Rectal smooth muscle tissue (tissue), 1 donor: ENCODE data around the gene SEPHS2.

Source experiments
- H3K27ac ChIP-seq: one replicate; pipeline ENCODE4 v1.7.0; 2013; ENCODE audit warnings: low read depth, low read length, inconsistent platforms
- H3K27me3 ChIP-seq: one replicate; pipeline ENCODE4 v1.7.0; 2013; ENCODE audit warnings: low read length; ENCODE audit not compliant: control insufficient read depth, insufficient read depth
- H3K36me3 ChIP-seq: one replicate; pipeline ENCODE4 v1.7.0; 2013; ENCODE audit warnings: low read length; ENCODE audit not compliant: control insufficient read depth, insufficient read depth
- H3K4me1 ChIP-seq: one replicate; pipeline ENCODE4 v1.7.0; 2013; ENCODE audit warnings: low read length; ENCODE audit not compliant: control insufficient read depth, insufficient read depth
- H3K4me3 ChIP-seq: one replicate; pipeline ENCODE4 v1.7.0; 2013; ENCODE audit warnings: low read length
- H3K9ac ChIP-seq: one replicate; pipeline ENCODE4 v1.7.0; 2013; ENCODE audit warnings: low read length

SEPHS2 gene

GRCh38 chr16:30416624-30417528, 28.8 kb downstream of the SEPHS2 start:
- peak overlapping the region; percentile 82 for H3K27ac ChIP-seq
- peak overlapping the region; percentile 53 for H3K9ac ChIP-seq
- no peaks in the 10 kb centered on the region for H3K27me3 ChIP-seq
- H3K4me3 ChIP-seq, result peak overlapping the region; percentile 66
- no peaks in the 10 kb centered on the region for H3K4me1 ChIP-seq
- H3K36me3 ChIP-seq, result peaks cover 16% of the 10 kb centered on the region

GRCh38 chr16:30416047-30416603, 29.5 kb downstream of the SEPHS2 start:
- Histone ChIP-seq H3K36me3 (peaks cover 20% of the 10 kb centered on the region), H3K27me3 (no peaks in the 10 kb centered on the region), H3K4me3 (no peak overlapping the region), H3K4me1 (no peaks in the 10 kb centered on the region), H3K9ac (no peak overlapping the region), H3K27ac (no peak overlapping the region)

DNA sequence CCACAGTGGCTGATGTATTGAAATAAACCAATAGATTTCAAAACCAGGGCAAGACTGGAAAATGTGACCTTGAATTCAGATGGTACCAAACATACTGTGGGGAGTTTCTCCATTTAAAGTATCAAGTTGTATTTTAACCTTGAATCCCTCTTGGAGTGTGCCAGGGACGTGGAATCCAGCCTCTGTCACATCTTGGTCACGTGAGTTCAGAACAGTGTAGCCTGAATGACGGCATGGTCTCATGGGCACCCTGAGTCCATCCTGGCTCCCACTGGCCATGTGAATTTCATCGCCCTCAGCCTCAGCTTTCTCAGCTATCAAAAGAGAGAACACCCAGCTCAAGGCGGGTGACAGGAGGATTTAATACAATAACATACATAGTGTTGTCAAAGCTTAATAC, 31.5 kb downstream of the SEPHS2 start:
- Histone ChIP-seq H3K9ac (no peak overlapping the region), H3K27me3 (no peaks in the 10 kb centered on the region), H3K4me1 (peaks cover 6% of the 10 kb centered on the region), H3K4me3 (no peak overlapping the region), H3K36me3 (peaks cover 16% of the 10 kb centered on the region), H3K27ac (no peak overlapping the region)

DNA sequence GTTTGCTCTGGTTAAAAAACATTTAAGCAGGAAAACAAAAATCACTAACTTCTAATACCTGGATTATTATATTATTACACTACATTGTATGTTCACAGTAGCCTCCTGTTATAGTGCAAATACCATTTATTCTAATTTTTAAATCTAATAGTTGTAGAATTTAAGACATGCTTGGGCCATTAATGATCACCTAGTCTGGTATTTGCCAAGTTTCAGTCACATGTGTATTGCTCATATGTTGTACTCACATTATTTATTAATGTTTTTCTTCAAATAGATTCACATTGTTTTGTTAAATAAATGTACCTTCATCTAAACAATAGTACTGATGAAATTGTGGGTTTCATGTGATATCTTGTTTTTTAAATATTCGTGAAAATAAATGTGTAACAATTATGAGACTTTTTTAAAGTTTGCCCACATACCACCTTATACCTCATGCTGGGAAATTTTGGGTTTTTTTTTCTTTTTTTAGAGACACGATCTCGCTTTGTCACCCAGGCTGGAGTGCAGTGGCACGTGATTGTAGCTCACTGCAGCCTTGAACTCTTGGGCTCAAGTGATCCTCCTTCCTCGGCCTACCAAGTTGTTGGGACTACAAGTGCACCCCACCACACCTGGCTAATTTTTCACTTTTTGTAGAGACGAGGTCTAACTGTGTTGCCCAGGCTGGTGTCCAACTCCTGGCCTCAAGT, 32.4 kb downstream of the SEPHS2 start:
- no peaks in the 10 kb centered on the region for H3K27me3 ChIP-seq
- no peak overlapping the region for H3K9ac ChIP-seq
- H3K36me3 ChIP-seq, result peaks cover 16% of the 10 kb centered on the region
- no peak overlapping the region for H3K27ac ChIP-seq
- H3K4me1 ChIP-seq, result peaks cover 11% of the 10 kb centered on the region
- H3K4me3 ChIP-seq, result no peak overlapping the region

- Histone ChIP-seq H3K9ac (no peak overlapping the region), H3K4me1 (peaks cover 14% of the 10 kb centered on the region), H3K27ac (peak overlapping the region; percentile 1), H3K4me3 (no peak overlapping the region), H3K36me3 (peaks cover 16% of the 10 kb centered on the region), H3K27me3 (no peaks in the 10 kb centered on the region)
These were observed 36.3 kb downstream of the SEPHS2 start for GRCh38 chr16:30409125-30410060.

DNA sequence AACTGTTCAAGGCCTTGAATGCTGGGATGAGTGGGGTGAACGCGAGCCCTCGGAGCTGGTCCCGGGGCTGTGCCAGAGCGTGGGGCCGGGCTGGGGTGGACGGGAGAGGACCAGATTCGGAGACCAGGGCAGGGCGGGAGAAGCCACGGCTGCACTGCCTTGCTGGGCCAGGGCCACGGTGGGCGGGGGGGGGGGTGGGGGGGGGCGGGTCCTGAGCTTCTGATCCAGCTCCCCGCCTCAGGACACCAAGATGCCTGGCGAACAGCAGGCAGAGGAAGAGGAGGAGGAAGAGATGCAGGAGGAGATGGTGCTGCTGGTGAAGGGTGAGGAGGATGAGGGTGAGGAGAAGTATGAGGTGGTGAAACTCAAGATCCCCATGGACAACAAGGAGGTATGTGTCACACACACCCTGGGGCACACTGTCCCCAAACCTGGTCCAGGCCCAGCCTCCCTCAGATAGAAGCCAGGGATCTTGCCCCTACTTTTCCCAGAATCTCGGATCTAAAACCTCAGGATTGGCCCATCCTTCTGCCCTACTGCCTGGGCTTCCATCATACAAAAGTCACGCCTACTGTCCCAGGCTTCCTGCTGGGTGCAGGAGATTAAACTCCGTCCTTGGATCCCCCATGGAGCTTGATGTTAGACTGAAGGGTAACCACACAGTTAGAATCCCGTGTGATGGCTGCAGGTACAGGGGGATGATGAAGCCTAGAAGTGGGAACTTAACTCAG, 37.7 kb downstream of the SEPHS2 start:
- Histone ChIP-seq H3K9ac (peak overlapping the region; percentile 32), H3K4me3 (peak overlapping the region; percentile 84), H3K27ac (peak overlapping the region; percentile 84), H3K36me3 (peaks cover 8% of the 10 kb centered on the region), H3K4me1 (peaks cover 14% of the 10 kb centered on the region), H3K27me3 (no peaks in the 10 kb centered on the region)

GRCh38 chr16:30407102-30407803, 38.4 kb downstream of the SEPHS2 start, which contains the start of gene ZNF771:
ZNF771 (plus strand) TSS chr16:30407606; CDS start chr16:30408054, 448 bp downstream.
- peak within 1 kb of the TSS; percentile 84 for H3K27ac ChIP-seq
- H3K4me3 ChIP-seq, result peak within 1 kb of the TSS; percentile 84
- no peaks in the 10 kb centered on the region for H3K27me3 ChIP-seq
- peak within 1 kb of the TSS; percentile 32 for H3K9ac ChIP-seq
- H3K4me1 ChIP-seq, result peaks cover 14% of the 10 kb centered on the region
- H3K36me3 ChIP-seq, result peaks cover 5% of the 10 kb centered on the region

DNA sequence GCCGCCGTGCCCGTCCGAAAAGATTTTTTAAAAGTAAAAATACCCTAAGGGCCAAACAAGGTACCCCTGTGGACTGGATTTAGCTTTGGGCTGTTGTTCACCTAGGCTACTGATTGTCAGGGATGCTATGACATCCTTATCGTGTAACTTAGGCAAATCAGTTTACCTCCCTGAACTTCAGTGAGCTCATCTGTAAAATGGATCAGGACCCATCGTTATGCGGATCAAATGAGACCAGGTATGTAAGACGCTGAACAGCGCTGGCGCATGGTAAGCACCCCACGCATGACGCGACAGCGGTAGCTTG, 38.9 kb downstream of the SEPHS2 start:
- Histone ChIP-seq H3K36me3 (peaks cover 4% of the 10 kb centered on the region), H3K4me3 (peak overlapping the region; percentile 84), H3K4me1 (peaks cover 14% of the 10 kb centered on the region), H3K9ac (no peak overlapping the region), H3K27me3 (no peaks in the 10 kb centered on the region), H3K27ac (peak overlapping the region; percentile 84)

DNA sequence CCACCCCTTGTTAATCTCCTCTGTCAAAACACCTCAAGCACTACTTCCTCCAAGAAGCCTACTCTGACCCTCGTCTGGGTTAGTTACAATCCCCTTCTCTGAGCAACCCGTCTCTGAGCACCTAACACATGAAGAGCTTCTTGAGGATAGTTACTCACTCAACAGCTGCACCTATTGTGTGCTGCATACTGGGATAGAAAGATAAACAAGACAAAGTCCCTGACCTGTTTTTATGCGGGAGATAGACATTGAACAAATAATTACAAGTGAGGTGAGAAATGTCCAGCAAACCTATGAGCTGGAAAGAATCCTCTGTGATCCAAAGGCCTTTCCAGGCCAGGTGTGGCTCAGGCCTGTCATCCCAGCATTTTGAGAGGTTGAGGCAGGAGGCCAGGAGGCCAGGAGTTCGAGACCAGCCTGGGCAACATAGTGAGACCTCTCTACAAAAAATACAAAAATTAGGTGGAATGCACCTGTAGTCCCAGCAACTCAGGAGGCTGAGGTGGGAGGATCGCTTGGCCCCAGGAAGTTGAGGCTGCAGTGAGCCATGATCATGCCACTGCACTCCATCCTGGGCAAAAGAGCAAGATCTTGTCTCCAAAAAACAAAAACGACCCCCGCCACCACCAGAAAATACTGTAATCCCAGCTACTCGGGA, 43.8 kb downstream of the SEPHS2 start:
- Histone ChIP-seq H3K27me3 (no peaks in the 10 kb centered on the region), H3K36me3 (peaks cover 3% of the 10 kb centered on the region), H3K4me1 (peaks cover 11% of the 10 kb centered on the region), H3K27ac (no peak overlapping the region), H3K9ac (no peak overlapping the region), H3K4me3 (no peak overlapping the region)

- H3K27ac ChIP-seq, result peak overlapping the region; percentile 99
- peaks cover 17% of the 10 kb centered on the region for H3K4me1 ChIP-seq
These were observed 46.1 kb downstream of the SEPHS2 start for GRCh38 chr16:30399435-30400186.

More at GRCh38 chr16:30399435-30400186, 46.1 kb downstream of the SEPHS2 start:
- Histone ChIP-seq H3K4me3 (peak overlapping the region; percentile 89), H3K9ac (peak overlapping the region; percentile 72), H3K27me3 (no peaks in the 10 kb centered on the region), H3K36me3 (peaks cover 3% of the 10 kb centered on the region)
